HCT116 (cell line): ENCODE data around the gene CRADD. TPM values are rescaled to one million over a fixed set of nuclear protein-coding genes. Genes with fewer than 3 reads are reported as not detected.

Source experiments
- ATAC-seq: fragments of 200-7000 bp; cut with Tn5 transposase; 2 replicates; pipeline ENCODE4 v1.9.1; 2020; ENCODE audit warnings: mild to moderate bottlenecking, moderate library complexity
- BruUV-seq: library from RNA; stranded (reverse); fragments of 400-500 nt; replicated peaks from 2 replicates; lab custom pipeline; 2021; lab: Mats Ljungman, UMichigan
- CTCF ChIA-PET: fragments of 300-600 bp; sonication (Branson Sonifier 250); formaldehyde crosslinking; loops from one replicate; lab custom pipeline; 2021; ENCODE audit warnings: antibody characterized with exemption; lab: Charles Lee
- POLR2A ChIA-PET: fragments of 300-600, 350-600 bp; sonication (Branson Sonifier 250); formaldehyde crosslinking; loops from one replicate; lab custom pipeline; 2021; ENCODE audit warnings: antibody characterized with exemption; lab: Charles Lee
- RAD21 ChIA-PET, 2 experiments: fragments of 300-600 bp; sonication (Branson Sonifier 250); formaldehyde crosslinking; loops; one replicate each; lab custom pipeline; 2023; ENCODE audit warnings: low total read pairs in 2 of 2; ENCODE audit not compliant: uncharacterized antibody in 2 of 2, unreplicated experiment in 2 of 2, low non-redundant PET in 1 of 2; lab: Charles Lee
- DNase-seq: peaks from one replicate; pipeline ENCODE4 v3.0.0-alpha.2; 2010; ENCODE audit warnings: low read depth, low spot score
- H2AFZ ChIP-seq: fragments of 200-600 bp; shearing (Covaris generic), sonication (generic); 2 replicates; pipeline ENCODE4 v1.6.1; 2017; ENCODE audit warnings: low read depth, mixed run types, mixed read lengths, antibody characterized with exemption, low read length; ENCODE audit not compliant: poor library complexity, severe bottlenecking
- H3K27ac ChIP-seq: 2 replicates; pipeline ENCODE4 v1.5.1; 2012; ENCODE audit warnings: low read depth, low read length
- H3K27me3 ChIP-seq: fragments of 200-600 bp; sonication (generic); 2 replicates; pipeline ENCODE4 v1.6.1; 2016; ENCODE audit warnings: mixed run types, low read length, mixed read lengths; ENCODE audit not compliant: insufficient read depth
- H3K36me3 ChIP-seq, 2 experiments: fragments of 200-500 bp in 1 of 2; fragments of 200-600 bp in 1 of 2; sonication (Bioruptor generic) in 1 of 2; sonication (generic) in 1 of 2; 2 replicates each; pipeline versions ENCODE4 v1.5.1 to v1.6.1; 2014 to 2016; ENCODE audit warnings: low read length in 2 of 2, inconsistent platforms in 1 of 2, mixed read lengths in 1 of 2, mixed run types in 1 of 2; ENCODE audit not compliant: insufficient read depth in 2 of 2, control insufficient read depth in 1 of 2
- H3K4me1 ChIP-seq, 2 experiments: fragments of 200-600 bp in 1 of 2; sonication (generic) in 1 of 2; 2 replicates each; pipeline versions ENCODE4 v1.5.1 to v1.6.1; 2012 to 2017; ENCODE audit warnings: low read length in 2 of 2, inconsistent platforms in 1 of 2, mild to moderate bottlenecking in 1 of 2, mixed read lengths in 1 of 2, mixed run types in 1 of 2, moderate library complexity in 1 of 2; ENCODE audit not compliant: insufficient read depth in 2 of 2, control insufficient read depth in 1 of 2
- H3K4me2 ChIP-seq: fragments of 200-600 bp; sonication (generic); 2 replicates; pipeline ENCODE4 v1.6.1; 2017; ENCODE audit warnings: mixed run types, low read length, mixed read lengths
- H3K4me3 ChIP-seq, 2 experiments: fragments of 200-600 bp in 1 of 2; sonication (generic) in 1 of 2; replicated peaks in 1 of 2; 2 replicates each; pipeline ENCODE4 v1.5.1; 2011 to 2016; ENCODE audit warnings: low read length in 2 of 2, control low read depth in 1 of 2, low read depth in 1 of 2, mild to moderate bottlenecking in 1 of 2, mixed read lengths in 1 of 2, mixed run types in 1 of 2
- H3K79me2 ChIP-seq: fragments of 200-600 bp; sonication (generic); 2 replicates; pipeline ENCODE4 v1.6.1; 2017; ENCODE audit warnings: mild to moderate bottlenecking, mixed run types, low read length, moderate library complexity, mixed read lengths; ENCODE audit not compliant: insufficient read depth
- H3K9ac ChIP-seq: fragments of 200-600 bp; sonication (generic); 2 replicates; pipeline ENCODE4 v1.6.1; 2016; ENCODE audit warnings: low read length, mixed read lengths
- H3K9me2 ChIP-seq: fragments of 200-600 bp; sonication (generic), shearing (Covaris generic); 2 replicates; pipeline ENCODE4 v1.6.1; 2017; ENCODE audit warnings: mixed run types, mild to moderate bottlenecking, moderate library complexity; ENCODE audit not compliant: insufficient read depth
- H3K9me3 ChIP-seq, 2 experiments: fragments of 200-500 bp in 1 of 2; fragments of 200-600 bp in 1 of 2; sonication (Bioruptor generic) in 1 of 2; sonication (generic) in 1 of 2; 2 replicates each; pipeline ENCODE4 v1.6.1; 2014 to 2017; ENCODE audit warnings: low read length in 2 of 2, mixed read lengths in 2 of 2, inconsistent platforms in 1 of 2, low read depth in 1 of 2, mild to moderate bottlenecking in 1 of 2, mixed run types in 1 of 2, moderate library complexity in 1 of 2; ENCODE audit not compliant: control insufficient read depth in 1 of 2, insufficient read depth in 1 of 2
- H4K20me1 ChIP-seq: fragments of 200-600 bp; sonication (generic), shearing (Covaris generic); 2 replicates; pipeline ENCODE4 v1.6.1; 2017; ENCODE audit warnings: mixed run types, mild to moderate bottlenecking, moderate library complexity; ENCODE audit not compliant: insufficient read depth
- ATF3 ChIP-seq: IDR thresholded peaks from 2 replicates; pipeline ENCODE4 v1.6.1; 2012
- CBX3 ChIP-seq: IDR thresholded peaks from 2 replicates; pipeline ENCODE4 v1.6.1; 2012; ENCODE audit warnings: low read depth
- ELF1 ChIP-seq: IDR thresholded peaks from 2 replicates; pipeline ENCODE4 v1.6.1; 2012; ENCODE audit warnings: low read depth, borderline replicate concordance
- EZH2 ChIP-seq: fragments of 200-600 bp; sonication (generic); IDR thresholded peaks from 2 replicates; pipeline ENCODE4 v1.6.1; 2017; ENCODE audit warnings: antibody characterized with exemption, mixed run types
- EZH2phosphoT487 ChIP-seq: fragments of 200-600 bp; IDR thresholded peaks from 2 replicates; pipeline ENCODE4 v1.6.1; 2018; ENCODE audit warnings: antibody characterized with exemption, borderline replicate concordance
- FOSL1 ChIP-seq: IDR thresholded peaks from 2 replicates; pipeline ENCODE4 v1.6.1; 2012; ENCODE audit warnings: low read depth
- POLR2A ChIP-seq: IDR thresholded peaks from 2 replicates; pipeline ENCODE4 v1.7.0; 2011; ENCODE audit warnings: borderline replicate concordance; ENCODE audit not compliant: insufficient read depth, insufficient read length; ENCODE audit errors: extremely low read depth
- RAD21 ChIP-seq: IDR thresholded peaks from 2 replicates; pipeline ENCODE4 v1.6.1; 2012; ENCODE audit warnings: low read depth, mild to moderate bottlenecking
- SP1 ChIP-seq: IDR thresholded peaks from 2 replicates; pipeline ENCODE4 v1.6.1; 2012; ENCODE audit warnings: low read depth
- TCF7L2 ChIP-seq: IDR thresholded peaks from 2 replicates; pipeline ENCODE4 v1.7.0; 2011; ENCODE audit warnings: borderline replicate concordance, inconsistent platforms; ENCODE audit not compliant: insufficient read depth, insufficient read length; ENCODE audit errors: extremely low read depth
- ZFX ChIP-seq: fragments of 450-650 bp; IDR thresholded peaks from 2 replicates; pipeline ENCODE4 v1.6.1; 2017
- ZNF274 ChIP-seq: fragments of 200-500 bp; sonication (Bioruptor generic); IDR thresholded peaks from 2 replicates; pipeline ENCODE4 v1.6.1; 2014; ENCODE audit warnings: mild to moderate bottlenecking, low read depth, low read length, inconsistent platforms
- intact Hi-C: fragments of 100-400 bp; cut with micrococcal nuclease; formaldehyde crosslinking; loops from 2 replicates; pipeline ENCODE4 v1.10.0; 2022
- total RNA-seq: library from RNA; stranded (reverse); gene quantifications from one replicate; pipeline ENCODE4 v1.2.1, GENCODE V29; 2021; ENCODE audit not compliant: unreplicated experiment
- TF ChIP-seq, protein P1 (sequence below): IDR thresholded peaks from 2 replicates; pipeline ENCODE4 v1.6.1; 2012
- TF ChIP-seq, protein P2 (sequence below), 3 experiments: fragments of 200-600 bp in 1 of 3; sonication (generic) in 1 of 3; IDR thresholded peaks in 2 of 3; conservative IDR thresholded peaks in 1 of 3; 2 replicates each; pipeline ENCODE4 v1.5.1; 2012 to 2017; ENCODE audit warnings: low read depth in 2 of 3, low read length in 2 of 3, antibody characterized with exemption in 1 of 3, borderline replicate concordance in 1 of 3, control low read depth in 1 of 3, mild to moderate bottlenecking in 1 of 3, mixed read lengths in 1 of 3, mixed run types in 1 of 3, moderate library complexity in 1 of 3; ENCODE audit not compliant: insufficient read depth in 1 of 3
- TF ChIP-seq, protein P3 (sequence below): IDR thresholded peaks from 2 replicates; pipeline ENCODE4 v1.6.1; 2011; ENCODE audit warnings: mild to moderate bottlenecking, low read length, moderate library complexity; ENCODE audit not compliant: insufficient replicate concordance; ENCODE audit errors: extremely low read depth

The CRADD gene
- total RNA-seq, 1 experiment from 2014 or later = 12.2 TPM

GRCh38 chr12:93938317-93938716, 261.1 kb downstream of the CRADD start:
- H3K27ac ChIP-seq = no peak overlapping the region
- no peaks in the 10 kb centered on the region for H3K4me1 ChIP-seq
- H2AFZ ChIP-seq = no peak overlapping the region
- CTCF ChIA-PET = no interaction called here
- POLR2A ChIA-PET = no interaction called here
- TF ChIP-seq ZFX (no peak), RAD21 (no peak), ZNF274 (no peak), EZH2 (no peak), CBX3 (no peak), ATF3 (no peak), POLR2A (no peak), EZH2phosphoT487 (no peak), FOSL1 (no peak), SP1 (no peak), ELF1 (no peak), TCF7L2 (no peak)
- TF ChIP-seq, protein P1, sequence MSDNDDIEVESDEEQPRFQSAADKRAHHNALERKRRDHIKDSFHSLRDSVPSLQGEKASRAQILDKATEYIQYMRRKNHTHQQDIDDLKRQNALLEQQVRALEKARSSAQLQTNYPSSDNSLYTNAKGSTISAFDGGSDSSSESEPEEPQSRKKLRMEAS = no peak
- TF ChIP-seq, protein P2, sequence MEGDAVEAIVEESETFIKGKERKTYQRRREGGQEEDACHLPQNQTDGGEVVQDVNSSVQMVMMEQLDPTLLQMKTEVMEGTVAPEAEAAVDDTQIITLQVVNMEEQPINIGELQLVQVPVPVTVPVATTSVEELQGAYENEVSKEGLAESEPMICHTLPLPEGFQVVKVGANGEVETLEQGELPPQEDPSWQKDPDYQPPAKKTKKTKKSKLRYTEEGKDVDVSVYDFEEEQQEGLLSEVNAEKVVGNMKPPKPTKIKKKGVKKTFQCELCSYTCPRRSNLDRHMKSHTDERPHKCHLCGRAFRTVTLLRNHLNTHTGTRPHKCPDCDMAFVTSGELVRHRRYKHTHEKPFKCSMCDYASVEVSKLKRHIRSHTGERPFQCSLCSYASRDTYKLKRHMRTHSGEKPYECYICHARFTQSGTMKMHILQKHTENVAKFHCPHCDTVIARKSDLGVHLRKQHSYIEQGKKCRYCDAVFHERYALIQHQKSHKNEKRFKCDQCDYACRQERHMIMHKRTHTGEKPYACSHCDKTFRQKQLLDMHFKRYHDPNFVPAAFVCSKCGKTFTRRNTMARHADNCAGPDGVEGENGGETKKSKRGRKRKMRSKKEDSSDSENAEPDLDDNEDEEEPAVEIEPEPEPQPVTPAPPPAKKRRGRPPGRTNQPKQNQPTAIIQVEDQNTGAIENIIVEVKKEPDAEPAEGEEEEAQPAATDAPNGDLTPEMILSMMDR (IDR thresholded peaks at IDR 0.05 in 2 of 3, conservative IDR thresholded peaks at IDR 0.05 in 1 of 3; ENCODE audit: borderline replicate concordance in 1 of 3, insufficient read depth in 1 of 3, low read depth in 2 of 3, low read length in 2 of 3) = no peak
- TF ChIP-seq, protein P3, sequence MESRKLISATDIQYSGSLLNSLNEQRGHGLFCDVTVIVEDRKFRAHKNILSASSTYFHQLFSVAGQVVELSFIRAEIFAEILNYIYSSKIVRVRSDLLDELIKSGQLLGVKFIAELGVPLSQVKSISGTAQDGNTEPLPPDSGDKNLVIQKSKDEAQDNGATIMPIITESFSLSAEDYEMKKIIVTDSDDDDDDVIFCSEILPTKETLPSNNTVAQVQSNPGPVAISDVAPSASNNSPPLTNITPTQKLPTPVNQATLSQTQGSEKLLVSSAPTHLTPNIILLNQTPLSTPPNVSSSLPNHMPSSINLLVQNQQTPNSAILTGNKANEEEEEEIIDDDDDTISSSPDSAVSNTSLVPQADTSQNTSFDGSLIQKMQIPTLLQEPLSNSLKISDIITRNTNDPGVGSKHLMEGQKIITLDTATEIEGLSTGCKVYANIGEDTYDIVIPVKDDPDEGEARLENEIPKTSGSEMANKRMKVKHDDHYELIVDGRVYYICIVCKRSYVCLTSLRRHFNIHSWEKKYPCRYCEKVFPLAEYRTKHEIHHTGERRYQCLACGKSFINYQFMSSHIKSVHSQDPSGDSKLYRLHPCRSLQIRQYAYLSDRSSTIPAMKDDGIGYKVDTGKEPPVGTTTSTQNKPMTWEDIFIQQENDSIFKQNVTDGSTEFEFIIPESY = no peak
- H3K9ac ChIP-seq = no peak overlapping the region
- H3K79me2 ChIP-seq = no peaks in the 10 kb centered on the region
- H3K4me3 ChIP-seq = no peak overlapping the region
- no TSS peak for BruUV-seq
- intact Hi-C loops = no loop called here
- no peak overlapping the region for H3K4me2 ChIP-seq
- no peaks in the 10 kb centered on the region for H3K9me2 ChIP-seq
- no peaks in the 10 kb centered on the region for H3K9me3 ChIP-seq
- RAD21 ChIA-PET = no interaction called here
- H4K20me1 ChIP-seq = no peaks in the 10 kb centered on the region
- ATAC-seq = no peak
- DNase-seq = no peak
- H3K27me3 ChIP-seq = no peaks in the 10 kb centered on the region
- H3K36me3 ChIP-seq = no peaks in the 10 kb centered on the region
